Measurements from ENCODE around the gene TDRD1.

Gene TDRD1

GRCh38 chr10:114271075-114271778 lies 92.1 kb downstream of the TDRD1 start:
- no peak for FAIRE-seq

GRCh38 chr10:114271779-114272167 lies 92.6 kb downstream of the TDRD1 start:
- no peak for FAIRE-seq

GRCh38 chr10:114272696-114273095 lies 93.5 kb downstream of the TDRD1 start:
- FAIRE-seq = no peak

GRCh38 chr10:114273910-114274309 lies 94.8 kb downstream of the TDRD1 start:
- FAIRE-seq = no peak

GRCh38 chr10:114274616-114275453 lies 95.7 kb downstream of the TDRD1 start:
- no peak for FAIRE-seq

- FAIRE-seq = no peak
These were observed 96.9 kb downstream of the TDRD1 start for GRCh38 chr10:114276066-114276465.

GRCh38 chr10:114276671-114277070 lies 97.5 kb downstream of the TDRD1 start:
- FAIRE-seq = no peak

GRCh38 chr10:114278140-114278883 lies 99.2 kb downstream of the TDRD1 start:
- no peak for FAIRE-seq

GRCh38 chr10:114278884-114279191 lies 99.7 kb downstream of the TDRD1 start:
- FAIRE-seq = no peak

GRCh38 chr10:114279289-114279688 lies 100.1 kb downstream of the TDRD1 start:
- no peak for FAIRE-seq

GRCh38 chr10:114279901-114280644 lies 100.9 kb downstream of the TDRD1 start:
- FAIRE-seq = no peak

- FAIRE-seq = no peak
These were observed 101.9 kb downstream of the TDRD1 start for GRCh38 chr10:114281006-114281405.

GRCh38 chr10:114281461-114281860 lies 102.3 kb downstream of the TDRD1 start:
- no peak for FAIRE-seq

All from A204.1 (cell line).